SK-N-SH treated with all-trans-retinoic acid at 6 μM for 48 hours (cell line): Measurements from ENCODE around the gene CRIP3.

Source experiments
- ATAC-seq: fragments of 200-7000 bp; cut with Tn5 transposase; 3 replicates; pipeline ENCODE4 v1.9.1; 2020; ENCODE audit warnings: mild to moderate bottlenecking, moderate library complexity
- ARNTL ChIP-seq: fragments of 450-650 bp; formaldehyde crosslinking; IDR thresholded peaks from 2 replicates; pipeline ENCODE4 v1.5.0; 2020; ENCODE audit warnings: low read depth, mild to moderate bottlenecking, moderate library complexity, borderline replicate concordance
- BACH2 ChIP-seq: fragments of 250-450 bp; sonication (Bioruptor Pico); IDR thresholded peaks from 2 replicates; pipeline ENCODE4 v1.9.0; 2021; ENCODE audit warnings: mild to moderate bottlenecking, borderline replicate concordance
- CSDC2 ChIP-seq: fragments of 250-450 bp; sonication (Bioruptor Pico); IDR thresholded peaks from 2 replicates; pipeline ENCODE4 v1.5.0; 2020; ENCODE audit warnings: mild to moderate bottlenecking, moderate library complexity
- ESRRG ChIP-seq: fragments of 250-450 bp; sonication (Bioruptor Pico); IDR thresholded peaks from 2 replicates; pipeline ENCODE4 v1.6.1; 2021; ENCODE audit warnings: mild to moderate bottlenecking
- GLIS3 ChIP-seq: fragments of 250-450 bp; sonication (Bioruptor Pico); IDR thresholded peaks from 2 replicates; pipeline ENCODE4 v1.5.0; 2020; ENCODE audit warnings: mild to moderate bottlenecking, moderate library complexity
- ISL1 ChIP-seq: fragments of 250-450 bp; sonication (Bioruptor Pico); IDR thresholded peaks from 2 replicates; pipeline ENCODE4 v2.1.2; 2022; ENCODE audit warnings: mild to moderate bottlenecking, moderate library complexity
- PPARA ChIP-seq: fragments of 250-450 bp; sonication (Bioruptor Pico); IDR thresholded peaks from 2 replicates; pipeline ENCODE4 v1.5.0; 2020; ENCODE audit warnings: mild to moderate bottlenecking, borderline replicate concordance
- SNAI2 ChIP-seq: fragments of 250-450 bp; sonication (Bioruptor Pico); IDR thresholded peaks from 2 replicates; pipeline ENCODE4 v1.5.0; 2020; ENCODE audit warnings: mild to moderate bottlenecking, moderate library complexity
- TCF4 ChIP-seq: fragments of 250-450 bp; sonication (Bioruptor Pico); IDR thresholded peaks from 2 replicates; pipeline ENCODE4 v1.8.0; 2021; ENCODE audit warnings: mild to moderate bottlenecking, moderate library complexity, borderline replicate concordance
- TOX ChIP-seq: fragments of 250-450 bp; sonication (Bioruptor Pico); IDR thresholded peaks from 2 replicates; pipeline ENCODE4 v1.8.0; 2021; ENCODE audit warnings: mild to moderate bottlenecking, moderate library complexity, borderline replicate concordance
- ZC3H10 ChIP-seq: fragments of 250-450 bp; sonication (Bioruptor Pico); IDR thresholded peaks from 2 replicates; pipeline ENCODE4 v1.5.1; 2021; ENCODE audit warnings: mild to moderate bottlenecking, moderate library complexity
- ZFP3 ChIP-seq: fragments of 250-450 bp; sonication (Bioruptor Pico); IDR thresholded peaks from 2 replicates; pipeline ENCODE4 v1.5.0; 2020; ENCODE audit warnings: mild to moderate bottlenecking, moderate library complexity
- ZFP30 ChIP-seq: fragments of 450-650 bp; formaldehyde crosslinking; IDR thresholded peaks from 2 replicates; pipeline ENCODE4 v1.5.0; 2022; ENCODE audit warnings: mild to moderate bottlenecking, moderate library complexity
- ZNF70 ChIP-seq: fragments of 450-650 bp; formaldehyde crosslinking; IDR thresholded peaks from 2 replicates; pipeline ENCODE4 v1.5.0; 2020; ENCODE audit warnings: mild to moderate bottlenecking, moderate library complexity
- ZNF8 ChIP-seq: fragments of 450-650 bp; formaldehyde crosslinking; IDR thresholded peaks from 2 replicates; pipeline ENCODE4 v1.5.0; 2020; ENCODE audit warnings: mild to moderate bottlenecking, moderate library complexity
- TF ChIP-seq, protein P1 (sequence below): fragments of 250-450 bp; sonication (Bioruptor Pico); IDR thresholded peaks from 2 replicates; pipeline ENCODE4 v1.8.0; 2020; ENCODE audit warnings: mild to moderate bottlenecking, moderate library complexity, borderline replicate concordance
- TF ChIP-seq, protein P2 (sequence below): fragments of 250-450 bp; sonication (Bioruptor Pico); IDR thresholded peaks from 2 replicates; pipeline ENCODE4 v1.5.1; 2020; ENCODE audit warnings: low read depth, mild to moderate bottlenecking, moderate library complexity
- TF ChIP-seq, protein P3 (sequence below): fragments of 250-450 bp; sonication (Bioruptor Pico); IDR thresholded peaks from 2 replicates; pipeline ENCODE4 v1.8.0; 2021; ENCODE audit warnings: low read depth, mild to moderate bottlenecking, moderate library complexity, borderline replicate concordance
- TF ChIP-seq, protein P4 (sequence below): fragments of 250-450 bp; sonication (Bioruptor Pico); IDR thresholded peaks from 2 replicates; pipeline ENCODE4 v1.5.1; 2021; ENCODE audit warnings: mild to moderate bottlenecking, moderate library complexity

The CRIP3 gene

DNA sequence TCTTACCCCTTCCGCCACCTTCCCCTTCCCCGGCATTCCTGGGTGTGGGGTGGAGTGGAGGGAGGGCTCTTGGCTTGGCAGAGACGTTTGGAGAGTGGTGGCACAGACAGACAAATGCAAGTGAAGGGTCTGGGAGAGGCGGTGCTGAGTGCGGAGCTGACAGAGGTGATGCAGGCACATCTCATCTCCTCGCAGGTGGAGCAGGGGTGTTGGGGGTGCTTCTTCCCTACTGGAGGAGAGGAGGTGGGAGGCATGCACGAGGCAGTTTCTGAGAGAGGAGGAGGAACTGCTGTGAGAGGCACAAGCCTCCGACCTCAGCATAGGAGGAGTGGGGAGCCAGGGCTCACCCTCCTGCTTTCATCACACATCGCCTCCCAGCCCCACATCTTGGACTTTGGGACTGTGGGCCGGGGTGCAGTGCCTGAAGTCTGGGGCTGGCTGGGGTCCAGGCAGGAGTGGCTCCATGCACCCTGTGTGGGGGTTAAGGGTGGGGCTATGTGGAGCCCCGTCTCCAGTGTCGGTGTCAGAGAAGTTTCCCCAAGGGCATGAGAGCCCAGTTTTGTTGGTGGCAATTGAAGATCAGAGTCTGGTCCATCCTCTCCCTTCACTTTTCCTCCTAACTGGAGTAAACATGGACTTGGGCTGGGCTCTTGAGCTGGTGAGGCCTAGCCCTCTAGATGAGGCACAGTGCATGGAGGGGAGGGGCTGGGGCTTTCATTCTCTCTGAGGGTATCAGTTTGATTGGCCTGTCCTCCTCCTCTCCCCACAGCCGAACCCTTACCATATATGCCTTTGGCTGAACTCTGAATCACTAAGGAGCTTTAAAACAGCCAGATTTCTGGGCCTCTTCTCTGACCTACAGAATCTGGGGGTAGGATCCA is 30.7 kb downstream of the CRIP3 start:
- ATAC-seq, result peak; percentile 33
- TF ChIP-seq ZFP30 (CRISPR knock-in tag), result no peak
- TF ChIP-seq, protein P1, sequence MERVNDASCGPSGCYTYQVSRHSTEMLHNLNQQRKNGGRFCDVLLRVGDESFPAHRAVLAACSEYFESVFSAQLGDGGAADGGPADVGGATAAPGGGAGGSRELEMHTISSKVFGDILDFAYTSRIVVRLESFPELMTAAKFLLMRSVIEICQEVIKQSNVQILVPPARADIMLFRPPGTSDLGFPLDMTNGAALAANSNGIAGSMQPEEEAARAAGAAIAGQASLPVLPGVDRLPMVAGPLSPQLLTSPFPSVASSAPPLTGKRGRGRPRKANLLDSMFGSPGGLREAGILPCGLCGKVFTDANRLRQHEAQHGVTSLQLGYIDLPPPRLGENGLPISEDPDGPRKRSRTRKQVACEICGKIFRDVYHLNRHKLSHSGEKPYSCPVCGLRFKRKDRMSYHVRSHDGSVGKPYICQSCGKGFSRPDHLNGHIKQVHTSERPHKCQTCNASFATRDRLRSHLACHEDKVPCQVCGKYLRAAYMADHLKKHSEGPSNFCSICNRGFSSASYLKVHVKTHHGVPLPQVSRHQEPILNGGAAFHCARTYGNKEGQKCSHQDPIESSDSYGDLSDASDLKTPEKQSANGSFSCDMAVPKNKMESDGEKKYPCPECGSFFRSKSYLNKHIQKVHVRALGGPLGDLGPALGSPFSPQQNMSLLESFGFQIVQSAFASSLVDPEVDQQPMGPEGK (CRISPR knock-in tag), result no peak
- no peak for TF ChIP-seq ISL1 (CRISPR knock-in tag)
- TF ChIP-seq BACH2 (CRISPR knock-in tag), result no peak
- no peak for TF ChIP-seq ESRRG
- TF ChIP-seq, all 23 proteins: peak for 0

DNA sequence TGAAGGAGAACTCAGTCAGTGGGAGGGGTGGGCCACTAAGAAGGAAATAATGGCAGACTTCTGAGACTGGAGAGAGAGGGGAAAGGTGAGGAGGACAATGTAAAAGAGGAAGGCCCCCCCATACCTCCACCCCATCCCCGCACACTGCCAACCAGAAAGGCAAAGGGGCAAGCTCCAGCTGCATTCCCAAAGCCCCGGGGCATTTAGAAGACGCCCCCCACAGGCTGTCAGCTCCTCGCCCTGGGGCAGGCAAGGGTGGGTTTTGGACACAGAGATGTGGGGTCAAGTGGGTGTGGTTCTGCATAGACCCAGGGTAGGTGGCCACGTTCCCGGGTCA is 31.4 kb downstream of the CRIP3 start:
- ATAC-seq, result no peak

DNA sequence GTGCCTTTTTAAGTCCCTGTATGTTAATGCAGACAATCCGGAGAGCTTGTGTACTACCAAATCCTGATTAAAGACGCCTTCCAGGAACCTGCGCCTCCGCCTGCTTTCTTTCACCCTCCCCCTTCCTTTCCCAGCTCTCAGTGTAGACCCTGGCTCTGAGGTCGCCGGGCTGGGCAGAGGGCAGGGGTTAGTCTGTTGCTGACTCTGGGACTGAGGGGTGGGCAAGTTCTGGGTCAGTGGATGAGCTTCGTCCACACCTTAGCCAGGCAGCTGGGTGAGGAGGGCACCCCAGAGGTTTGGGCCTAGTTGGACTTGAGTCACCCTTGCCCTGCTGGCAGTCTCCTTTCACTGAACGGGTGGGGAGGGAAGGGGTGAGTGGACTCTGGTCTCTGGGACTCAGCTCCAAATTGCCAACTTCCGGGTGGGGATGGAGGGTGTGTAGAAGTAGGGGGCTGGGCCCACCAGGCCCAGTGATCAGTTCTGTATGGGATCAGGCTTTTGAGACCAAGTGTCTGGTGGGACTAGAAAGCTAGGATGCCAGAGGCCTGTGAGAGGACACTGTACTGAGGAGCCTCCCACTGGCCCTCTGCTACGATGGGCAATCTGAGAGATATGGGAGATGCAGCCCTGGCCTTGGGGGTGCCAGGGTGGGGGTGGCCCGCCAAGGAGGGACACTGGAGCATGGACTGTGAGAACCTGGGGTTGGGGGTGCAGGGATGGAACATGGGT is 31.9 kb downstream of the CRIP3 start:
- TF ChIP-seq TOX (CRISPR knock-in tag) (no peak), TCF4 (CRISPR knock-in tag) (no peak), GLIS3 (CRISPR knock-in tag) (no peak), ZC3H10 (CRISPR knock-in tag) (no peak), ZNF8 (CRISPR knock-in tag) (no peak), ZNF70 (CRISPR knock-in tag) (no peak), ARNTL (CRISPR knock-in tag) (no peak), PPARA (CRISPR knock-in tag) (no peak)
- TF ChIP-seq, protein P2, sequence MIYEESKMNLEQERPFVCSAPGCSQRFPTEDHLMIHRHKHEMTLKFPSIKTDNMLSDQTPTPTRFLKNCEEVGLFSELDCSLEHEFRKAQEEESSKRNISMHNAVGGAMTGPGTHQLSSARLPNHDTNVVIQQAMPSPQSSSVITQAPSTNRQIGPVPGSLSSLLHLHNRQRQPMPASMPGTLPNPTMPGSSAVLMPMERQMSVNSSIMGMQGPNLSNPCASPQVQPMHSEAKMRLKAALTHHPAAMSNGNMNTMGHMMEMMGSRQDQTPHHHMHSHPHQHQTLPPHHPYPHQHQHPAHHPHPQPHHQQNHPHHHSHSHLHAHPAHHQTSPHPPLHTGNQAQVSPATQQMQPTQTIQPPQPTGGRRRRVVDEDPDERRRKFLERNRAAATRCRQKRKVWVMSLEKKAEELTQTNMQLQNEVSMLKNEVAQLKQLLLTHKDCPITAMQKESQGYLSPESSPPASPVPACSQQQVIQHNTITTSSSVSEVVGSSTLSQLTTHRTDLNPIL (CRISPR knock-in tag), result no peak
- TF ChIP-seq, protein P3, sequence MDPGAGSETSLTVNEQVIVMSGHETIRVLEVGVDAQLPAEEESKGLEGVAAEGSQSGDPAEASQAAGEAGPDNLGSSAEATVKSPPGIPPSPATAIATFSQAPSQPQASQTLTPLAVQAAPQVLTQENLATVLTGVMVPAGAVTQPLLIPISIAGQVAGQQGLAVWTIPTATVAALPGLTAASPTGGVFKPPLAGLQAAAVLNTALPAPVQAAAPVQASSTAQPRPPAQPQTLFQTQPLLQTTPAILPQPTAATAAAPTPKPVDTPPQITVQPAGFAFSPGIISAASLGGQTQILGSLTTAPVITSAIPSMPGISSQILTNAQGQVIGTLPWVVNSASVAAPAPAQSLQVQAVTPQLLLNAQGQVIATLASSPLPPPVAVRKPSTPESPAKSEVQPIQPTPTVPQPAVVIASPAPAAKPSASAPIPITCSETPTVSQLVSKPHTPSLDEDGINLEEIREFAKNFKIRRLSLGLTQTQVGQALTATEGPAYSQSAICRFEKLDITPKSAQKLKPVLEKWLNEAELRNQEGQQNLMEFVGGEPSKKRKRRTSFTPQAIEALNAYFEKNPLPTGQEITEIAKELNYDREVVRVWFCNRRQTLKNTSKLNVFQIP (CRISPR knock-in tag), result no peak
- TF ChIP-seq, all 23 proteins: peak for 0
- no peak for ATAC-seq

More for the DNA sequence above, 31.4 kb downstream of the CRIP3 start:
- TF ChIP-seq, protein P2 (CRISPR knock-in tag), result no peak
- no peak for TF ChIP-seq TCF4 (CRISPR knock-in tag)
- TF ChIP-seq, all 23 proteins: peak for 0

DNA sequence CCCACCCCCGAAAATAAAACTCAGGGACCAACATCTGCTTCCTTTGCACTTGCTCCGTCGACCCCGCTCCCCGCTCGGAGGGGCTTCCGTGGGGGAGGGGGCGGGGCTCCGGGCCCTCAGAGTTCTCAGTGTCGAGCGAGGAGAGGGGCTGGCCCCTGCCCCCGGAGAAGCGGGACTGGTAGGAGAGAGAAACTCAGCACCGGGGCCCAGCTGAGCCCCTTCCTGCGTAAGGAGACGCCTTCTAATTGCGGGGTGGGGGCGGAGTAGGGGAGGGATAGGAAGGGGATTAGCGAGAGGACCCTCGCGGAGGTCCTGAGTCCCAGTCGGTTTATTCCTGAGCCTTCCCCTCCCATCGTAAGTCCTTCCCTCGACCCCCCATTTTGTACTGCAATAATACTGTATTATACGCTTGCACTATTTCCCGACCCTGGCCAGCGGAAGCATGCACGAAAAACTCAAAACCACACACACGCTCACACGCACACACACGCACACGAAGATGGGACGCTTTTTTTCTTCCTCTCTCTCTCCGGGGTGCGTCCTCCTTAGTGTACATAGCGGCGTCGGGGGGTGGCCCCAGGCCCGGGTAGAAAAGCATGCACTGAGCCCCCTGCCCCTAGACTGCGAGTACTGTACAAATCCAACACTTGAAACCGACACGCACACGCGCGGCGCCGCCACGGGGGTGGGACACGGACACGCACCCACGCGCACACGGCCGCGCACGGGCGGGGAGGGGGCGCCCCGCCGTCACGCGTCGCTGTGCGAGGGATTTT is 32.6 kb downstream of the CRIP3 start:
- ATAC-seq, result no peak
- TF ChIP-seq CSDC2 (CRISPR knock-in tag) (no peak), ARNTL (CRISPR knock-in tag) (no peak), PPARA (CRISPR knock-in tag) (no peak), ZFP3 (no peak), ZNF8 (CRISPR knock-in tag) (no peak), BACH2 (CRISPR knock-in tag) (no peak), TCF4 (CRISPR knock-in tag) (no peak), SNAI2 (CRISPR knock-in tag) (no peak)
- TF ChIP-seq, protein P1 (CRISPR knock-in tag), result no peak
- TF ChIP-seq, protein P4, sequence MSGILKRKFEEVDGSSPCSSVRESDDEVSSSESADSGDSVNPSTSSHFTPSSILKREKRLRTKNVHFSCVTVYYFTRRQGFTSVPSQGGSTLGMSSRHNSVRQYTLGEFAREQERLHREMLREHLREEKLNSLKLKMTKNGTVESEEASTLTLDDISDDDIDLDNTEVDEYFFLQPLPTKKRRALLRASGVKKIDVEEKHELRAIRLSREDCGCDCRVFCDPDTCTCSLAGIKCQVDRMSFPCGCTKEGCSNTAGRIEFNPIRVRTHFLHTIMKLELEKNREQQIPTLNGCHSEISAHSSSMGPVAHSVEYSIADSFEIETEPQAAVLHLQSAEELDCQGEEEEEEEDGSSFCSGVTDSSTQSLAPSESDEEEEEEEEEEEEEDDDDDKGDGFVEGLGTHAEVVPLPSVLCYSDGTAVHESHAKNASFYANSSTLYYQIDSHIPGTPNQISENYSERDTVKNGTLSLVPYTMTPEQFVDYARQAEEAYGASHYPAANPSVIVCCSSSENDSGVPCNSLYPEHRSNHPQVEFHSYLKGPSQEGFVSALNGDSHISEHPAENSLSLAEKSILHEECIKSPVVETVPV (CRISPR knock-in tag), result no peak
- TF ChIP-seq, protein P3 (CRISPR knock-in tag), result no peak
